K562 (cell line): ENCODE data around the gene TMEM266. TPM values are rescaled to one million over a fixed set of nuclear protein-coding genes. Genes with fewer than 3 reads are reported as not detected.

Experiments
- ATAC-seq: fragments of 200-7000 bp; cut with Tn5 transposase; 3 replicates; pipeline ENCODE4 v1.9.1; 2020; ENCODE audit warnings: moderate library complexity
- BruUV-seq: library from RNA; stranded (reverse); fragments of 400-500 nt; replicated peaks from 2 replicates; lab custom pipeline; 2021; lab: Mats Ljungman, UMichigan
- CTCF ChIA-PET: fragments of 300-600 bp; formaldehyde crosslinking; extraction: SDS; loops from one replicate; lab custom pipeline; 2021; ENCODE audit warnings: low intra/inter-chr PET ratio; lab: Yijun Ruan, JAX
- POLR2A ChIA-PET: fragments of 300-600, 350-650 bp; sonication (Branson Sonifier 250); formaldehyde crosslinking; extraction: SDS; loops from one replicate; lab custom pipeline; 2021; ENCODE audit warnings: antibody characterized with exemption, inconsistent platforms; lab: Yijun Ruan, JAX
- DNase-seq, 4 experiments: peaks; one replicate each; pipeline versions ENCODE4 v3.0.0 to v3.0.0-alpha.2; 2011 to 2018; ENCODE audit warnings: low spot score in 3 of 4, mixed read lengths in 3 of 4; ENCODE audit errors: extremely low read depth in 1 of 4
- FAIRE-seq: peaks from 2 replicates; lab custom pipeline; 2011; peaks lifted over from hg19 to GRCh38; lab: Jason Lieb, UNC
- H2AFZ ChIP-seq: 2 replicates; pipeline ENCODE4 v1.6.0; 2011; ENCODE audit warnings: low read depth, low read length, control low read depth, inconsistent platforms
- H3K27ac ChIP-seq: fragments of 200-600 bp; 3 replicates; pipeline ENCODE4 v1.8.0; 2011; ENCODE audit warnings: low read depth, mild to moderate bottlenecking, control low read depth, inconsistent platforms, low read length, moderate library complexity, mixed read lengths; ENCODE audit errors: extremely low read depth
- H3K27me3 ChIP-seq, 2 experiments: fragments of 300-600 bp in 1 of 2; 2 replicates in 1 of 2; 3 replicates in 1 of 2; pipeline versions ENCODE4 v1.6.0 to v1.8.0; 2011; ENCODE audit warnings: inconsistent platforms in 2 of 2, low read length in 2 of 2, mild to moderate bottlenecking in 1 of 2, mixed read lengths in 1 of 2, moderate library complexity in 1 of 2; ENCODE audit not compliant: control insufficient read depth in 2 of 2, insufficient read depth in 2 of 2
- H3K36me3 ChIP-seq: fragments of 300-600 bp; 3 replicates; pipeline ENCODE4 v1.8.0; 2011; ENCODE audit warnings: mild to moderate bottlenecking, low read length, inconsistent platforms; ENCODE audit not compliant: control insufficient read depth, insufficient read depth
- H3K4me1 ChIP-seq, 2 experiments: fragments of 200-600 bp in 1 of 2; replicated peaks in 1 of 2; 2 replicates in 1 of 2; 3 replicates in 1 of 2; pipeline versions ENCODE4 v1.5.1 to v1.8.0; 2011; ENCODE audit warnings: inconsistent platforms in 2 of 2, low read length in 2 of 2, mild to moderate bottlenecking in 1 of 2, mixed read lengths in 1 of 2, moderate library complexity in 1 of 2; ENCODE audit not compliant: control insufficient read depth in 2 of 2, insufficient read depth in 2 of 2
- H3K4me2 ChIP-seq: 2 replicates; pipeline ENCODE4 v1.6.1; 2011; ENCODE audit warnings: low read length, control low read depth, inconsistent platforms, mixed read lengths; ENCODE audit not compliant: insufficient read depth
- H3K4me3 ChIP-seq: fragments of 200-600 bp; sonication (generic), shearing (Covaris generic); 2 replicates; pipeline ENCODE4 v1.5.1; 2016; ENCODE audit warnings: control low read depth, inconsistent platforms
- H3K79me2 ChIP-seq: fragments of 200-600 bp; 3 replicates; pipeline ENCODE4 v1.8.0; 2011; ENCODE audit warnings: low read length, inconsistent platforms; ENCODE audit not compliant: control insufficient read depth, insufficient read depth
- H3K9ac ChIP-seq, 2 experiments: 2 replicates each; pipeline versions ENCODE4 v1.6.0 to v1.6.1; 2011; ENCODE audit warnings: low read depth in 2 of 2, low read length in 2 of 2, control low read depth in 1 of 2, inconsistent platforms in 1 of 2, mild to moderate bottlenecking in 1 of 2, mixed read lengths in 1 of 2; ENCODE audit not compliant: insufficient read depth in 1 of 2
- H3K9me1 ChIP-seq: one replicate; pipeline ENCODE4 v1.6.0; 2011; ENCODE audit warnings: inconsistent platforms, mild to moderate bottlenecking, low read length, moderate library complexity; ENCODE audit not compliant: control insufficient read depth, insufficient read depth
- H3K9me3 ChIP-seq: replicated peaks from 2 replicates; pipeline ENCODE4 v1.5.1; 2011; ENCODE audit warnings: low read depth, low read length, inconsistent platforms; ENCODE audit not compliant: control insufficient read depth, insufficient read depth
- H4K20me1 ChIP-seq: replicated peaks from 2 replicates; pipeline ENCODE4 v1.6.1; 2011; ENCODE audit warnings: low read length, inconsistent platforms, mixed read lengths; ENCODE audit not compliant: control insufficient read depth, insufficient read depth
- RAD21 ChIP-seq, 2 experiments: fragments of 250-450 bp in 1 of 2; fragments of 450-650 bp in 1 of 2; sonication (Bioruptor Pico) in 1 of 2; formaldehyde crosslinking in 1 of 2; IDR thresholded peaks in 1 of 2; conservative IDR thresholded peaks in 1 of 2; 2 replicates each; pipeline versions ENCODE4 v1.4.0 to v1.8.0; 2020 to 2022; ENCODE audit warnings: mild to moderate bottlenecking in 2 of 2, moderate library complexity in 1 of 2
- RB1 ChIP-seq: fragments of 450-650 bp; IDR thresholded peaks from 2 replicates; pipeline ENCODE4 v1.6.1; 2017; ENCODE audit warnings: low read depth, mild to moderate bottlenecking
- STAG1 ChIP-seq: sonication (generic); formaldehyde crosslinking; IDR thresholded peaks from 2 replicates; pipeline ENCODE4 v1.5.0; 2020; ENCODE audit warnings: missing genetic modification reagents, borderline replicate concordance
- ZZZ3 ChIP-seq: fragments of 450-650 bp; IDR thresholded peaks from 2 replicates; pipeline ENCODE4 v1.6.1; 2016; ENCODE audit warnings: antibody characterized with exemption, mild to moderate bottlenecking, moderate library complexity
- WGBS: fragments of 100-300 bp; shearing (Covaris generic); methylation state at CpG from one replicate; pipeline ENCODE4 v1.1.6; 2016; ENCODE audit warnings: low coverage, mixed read lengths; ENCODE audit not compliant: insufficient coverage; ENCODE audit errors: missing lambda C conversion rate; 5-methylcytosine and 5-hydroxymethylcytosine counted together
- in situ Hi-C: fragments of 300-500 bp; cut with MboI; formaldehyde crosslinking; loops from 4 replicates; pipeline ENCODE4 v1.15.0; 2018; ENCODE audit warnings: inconsistent platforms, mixed read lengths
- intact Hi-C: fragments of 100-400 bp; cut with micrococcal nuclease; formaldehyde crosslinking; loops from 2 replicates; pipeline ENCODE4 v1.14.2; 2022
- polyA plus RNA-seq, 8 experiments: library from polyadenylated mRNA; depleted of rRNA in 4 of 8; stranded (reverse) in 5 of 8; unstranded in 3 of 8; fragments of >200 nt; fragmentation: Nextera tagmentation in 2 of 8; fragmentation: Illumina TruSeq in 1 of 8; extraction: Ambion mirVana in 2 of 8; extraction: Trizol in 1 of 8; gene quantifications; 2 replicates each; pipeline versions ENCODE4 v1.2.1 to v1.2.3, GENCODE V29; 2011 to 2014; ENCODE audit warnings: inconsistent platforms in 1 of 8, missing spikeins in 1 of 8
- total RNA-seq, 7 experiments: library from RNA; depleted of rRNA in 6 of 7; stranded (reverse); fragments of >200 nt in 6 of 7; fragmentation: Illumina TruSeq in 2 of 7; extraction: Trizol in 2 of 7; gene quantifications; 2 replicates each; pipeline versions ENCODE4 v1.2.1 to v1.2.3, GENCODE V29; 2011 to 2021; ENCODE audit warnings: low replicate concordance in 1 of 7
- TF ChIP-seq, protein P1 (sequence below): sonication (generic); formaldehyde crosslinking; IDR thresholded peaks from 2 replicates; pipeline ENCODE4 v1.8.0; 2022; ENCODE audit warnings: mild to moderate bottlenecking, missing genetic modification reagents
- TF ChIP-seq, protein P2 (sequence below), 2 experiments: fragments of 450-650 bp; formaldehyde crosslinking in 1 of 2; IDR thresholded peaks; 2 replicates each; pipeline versions ENCODE4 v1.4.0 to v1.6.1; 2014 to 2020; ENCODE audit warnings: mild to moderate bottlenecking in 2 of 2, borderline replicate concordance in 1 of 2, low read depth in 1 of 2
- TF ChIP-seq, protein P3 (sequence below), 2 experiments: fragments of 450-650 bp in 1 of 2; sonication (generic) in 1 of 2; formaldehyde crosslinking in 1 of 2; IDR thresholded peaks in 1 of 2; conservative IDR thresholded peaks in 1 of 2; 2 replicates each; pipeline versions ENCODE4 v1.6.1 to v1.8.1; 2016 to 2023; ENCODE audit warnings: mild to moderate bottlenecking in 2 of 2, moderate library complexity in 2 of 2, inconsistent platforms in 1 of 2, missing genetic modification reagents in 1 of 2

The TMEM266 gene
- total and polyA plus RNA-seq, 9 of the 15 experiments (the other 6 are each of a cell fraction or from before 2014, with no cell fraction given): not detected

DNA sequence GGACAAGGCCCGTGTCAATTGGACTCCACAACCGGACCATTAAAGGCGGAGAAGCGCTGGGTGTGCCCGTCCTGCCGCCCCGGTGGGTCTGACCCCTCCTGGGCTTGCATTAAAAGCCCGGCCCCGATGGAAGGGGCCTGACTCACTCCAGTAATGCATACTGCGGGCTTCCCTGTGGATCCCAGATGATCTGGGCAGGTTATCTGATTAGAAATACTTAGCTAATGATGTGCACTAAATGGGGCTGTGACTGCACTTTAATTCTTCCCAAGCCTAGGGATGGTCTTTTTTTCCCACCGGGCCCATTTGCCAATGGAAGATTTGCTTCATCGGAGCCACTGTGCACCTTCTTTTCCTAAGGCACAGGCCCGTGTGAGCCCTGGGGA is 124.9 kb downstream of the TMEM266 start (continued):
- TF ChIP-seq, protein P1, sequence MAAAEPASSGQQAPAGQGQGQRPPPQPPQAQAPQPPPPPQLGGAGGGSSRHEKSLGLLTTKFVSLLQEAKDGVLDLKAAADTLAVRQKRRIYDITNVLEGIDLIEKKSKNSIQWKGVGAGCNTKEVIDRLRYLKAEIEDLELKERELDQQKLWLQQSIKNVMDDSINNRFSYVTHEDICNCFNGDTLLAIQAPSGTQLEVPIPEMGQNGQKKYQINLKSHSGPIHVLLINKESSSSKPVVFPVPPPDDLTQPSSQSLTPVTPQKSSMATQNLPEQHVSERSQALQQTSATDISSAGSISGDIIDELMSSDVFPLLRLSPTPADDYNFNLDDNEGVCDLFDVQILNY (CRISPR knock-in tag): no peak

DNA sequence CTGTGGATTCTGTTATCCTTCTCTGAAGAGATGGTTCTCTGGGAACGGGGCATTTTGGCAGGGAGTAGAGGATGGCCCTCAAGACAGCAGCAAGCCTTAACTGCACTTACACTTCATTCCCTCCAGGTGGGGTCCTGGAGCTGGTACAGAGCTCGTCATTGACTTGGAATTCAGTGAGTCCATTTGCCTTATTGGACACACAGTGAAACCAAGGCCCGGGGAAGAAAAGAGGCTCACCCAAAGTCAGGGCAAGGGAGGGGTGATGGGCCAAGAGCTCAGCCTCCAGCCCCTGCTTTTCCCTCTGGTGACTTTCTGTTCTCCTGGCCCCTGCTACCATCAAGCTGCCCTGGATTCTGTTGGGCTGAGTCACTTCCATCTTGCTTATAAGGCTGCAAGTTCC is 125.9 kb downstream of the TMEM266 start:
- in situ Hi-C loops: no loop called here
- TF ChIP-seq, protein P2, sequence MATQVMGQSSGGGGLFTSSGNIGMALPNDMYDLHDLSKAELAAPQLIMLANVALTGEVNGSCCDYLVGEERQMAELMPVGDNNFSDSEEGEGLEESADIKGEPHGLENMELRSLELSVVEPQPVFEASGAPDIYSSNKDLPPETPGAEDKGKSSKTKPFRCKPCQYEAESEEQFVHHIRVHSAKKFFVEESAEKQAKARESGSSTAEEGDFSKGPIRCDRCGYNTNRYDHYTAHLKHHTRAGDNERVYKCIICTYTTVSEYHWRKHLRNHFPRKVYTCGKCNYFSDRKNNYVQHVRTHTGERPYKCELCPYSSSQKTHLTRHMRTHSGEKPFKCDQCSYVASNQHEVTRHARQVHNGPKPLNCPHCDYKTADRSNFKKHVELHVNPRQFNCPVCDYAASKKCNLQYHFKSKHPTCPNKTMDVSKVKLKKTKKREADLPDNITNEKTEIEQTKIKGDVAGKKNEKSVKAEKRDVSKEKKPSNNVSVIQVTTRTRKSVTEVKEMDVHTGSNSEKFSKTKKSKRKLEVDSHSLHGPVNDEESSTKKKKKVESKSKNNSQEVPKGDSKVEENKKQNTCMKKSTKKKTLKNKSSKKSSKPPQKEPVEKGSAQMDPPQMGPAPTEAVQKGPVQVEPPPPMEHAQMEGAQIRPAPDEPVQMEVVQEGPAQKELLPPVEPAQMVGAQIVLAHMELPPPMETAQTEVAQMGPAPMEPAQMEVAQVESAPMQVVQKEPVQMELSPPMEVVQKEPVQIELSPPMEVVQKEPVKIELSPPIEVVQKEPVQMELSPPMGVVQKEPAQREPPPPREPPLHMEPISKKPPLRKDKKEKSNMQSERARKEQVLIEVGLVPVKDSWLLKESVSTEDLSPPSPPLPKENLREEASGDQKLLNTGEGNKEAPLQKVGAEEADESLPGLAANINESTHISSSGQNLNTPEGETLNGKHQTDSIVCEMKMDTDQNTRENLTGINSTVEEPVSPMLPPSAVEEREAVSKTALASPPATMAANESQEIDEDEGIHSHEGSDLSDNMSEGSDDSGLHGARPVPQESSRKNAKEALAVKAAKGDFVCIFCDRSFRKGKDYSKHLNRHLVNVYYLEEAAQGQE (IDR thresholded peaks at IDR 0.05; ENCODE audit: borderline replicate concordance): peak; percentile 45; the same call in 1 of the 2 replicates
- TF ChIP-seq, protein P2 (CRISPR knock-in tag; IDR thresholded peaks at IDR 0.05; ENCODE audit: low read depth): no peak
- TF ChIP-seq ZZZ3 (no peak), STAG1 (CRISPR knock-in tag) (peak; percentile 73; the same call in 1 of the 2 replicates), RAD21 (CRISPR knock-in tag; conservative IDR thresholded peaks at IDR 0.05 in 1 of 2, IDR thresholded peaks at IDR 0.05 in 1 of 2) (peak; percentile 54 to 87), RB1 (peak; percentile 29; the same call in 1 of the 2 replicates)
- TF ChIP-seq, protein P3, sequence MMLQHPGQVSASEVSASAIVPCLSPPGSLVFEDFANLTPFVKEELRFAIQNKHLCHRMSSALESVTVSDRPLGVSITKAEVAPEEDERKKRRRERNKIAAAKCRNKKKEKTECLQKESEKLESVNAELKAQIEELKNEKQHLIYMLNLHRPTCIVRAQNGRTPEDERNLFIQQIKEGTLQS (IDR thresholded peaks at IDR 0.05): 0 out of 2 replicates have a peak, but pooled peaks have one; percentile 7
- TF ChIP-seq, protein P3 (CRISPR knock-in tag; conservative IDR thresholded peaks at IDR 0.05): no peak

More for the DNA sequence above, 125.9 kb downstream of the TMEM266 start:
- Histone ChIP-seq H3K4me2 (no peak overlapping the region), H3K4me1 (peaks cover 0 to 5% of the 10 kb centered on the region in 2 experiments; a peak in 2 of 5 replicates), H2AFZ (peak overlapping the region; percentile 63), H3K9me3 (no peaks in the 10 kb centered on the region), H3K9me1 (no peaks in the 10 kb centered on the region), H3K27ac (no peak overlapping the region), H4K20me1 (no peaks in the 10 kb centered on the region; the same call in 1 of the 2 replicates), H3K9ac (peak overlapping the region in 1 of 2 experiments; percentile 2; a peak in 1 of 4 replicates), H3K79me2 (no peaks in the 10 kb centered on the region), H3K27me3 (peaks cover 24 to 36% of the 10 kb centered on the region in 2 experiments), H3K36me3 (no peaks in the 10 kb centered on the region), H3K4me3 (no peak overlapping the region)
- DNase-seq (peak; percentile 68 to 78 (median 72)), FAIRE-seq (peak; percentile 97), ATAC-seq (peak; percentile 91)
- POLR2A ChIA-PET: interaction anchor here (1.0 to 1.1 kb wide), 3 partner anchors 10 to 678 kb away, joined by 3 read pairs; no protein-coding TSS in a partner anchor
- BruUV-seq: no TSS peak
- WGBS: 0% methylated on average over 3 of the region's 3 CpGs
- intact Hi-C loops: no loop called here
- CTCF ChIA-PET: interaction anchor here (0.6 to 1.4 kb wide), 2 partner anchors 99 to 655 kb away, joined by 3 read pairs; no protein-coding TSS in a partner anchor
